ENCODE data around the gene SMIM38. TPM values are rescaled to one million over a fixed set of nuclear protein-coding genes. Genes with fewer than 3 reads are reported as not detected.

Gene SMIM38
- total RNA-seq, 1 donor from 2014 or later = 0.12 TPM

DNA sequence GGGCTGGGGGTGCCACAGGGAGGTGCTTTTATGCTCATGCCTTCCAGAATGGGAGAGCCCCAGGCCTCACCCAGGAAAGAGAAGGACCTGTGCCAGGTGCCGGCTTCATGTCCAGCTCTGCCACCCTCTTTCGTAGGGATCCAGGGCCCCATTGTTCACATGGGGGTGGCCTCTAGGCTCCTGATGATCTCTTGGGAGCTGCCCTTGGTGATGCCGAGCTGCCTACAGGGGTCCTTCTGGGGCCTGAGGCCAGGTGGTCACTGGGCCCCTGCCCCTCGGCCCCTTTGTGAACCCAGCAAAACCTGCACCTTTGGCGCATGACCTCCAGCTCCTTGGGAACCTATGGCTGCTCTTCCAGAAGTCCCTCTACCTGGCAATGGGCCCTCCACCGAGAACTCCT lies 41.4 kb upstream of the SMIM38 start:
- Mint-ChIP-seq H3K27ac (ENCODE audit: unreplicated experiment) (no peak overlapping the region), H3K36me3 (ENCODE audit: low read depth) (peaks cover 10% of the 10 kb centered on the region), H3K27me3 (ENCODE audit: low read depth) (peaks cover 10% of the 10 kb centered on the region), H3K4me1 (ENCODE audit: low read depth) (no peaks in the 10 kb centered on the region), H3K4me3 (ENCODE audit: unreplicated experiment) (no peak overlapping the region), H3K9me3 (ENCODE audit: low read depth) (peaks cover 13% of the 10 kb centered on the region)
- TF ChIP-seq CTCF (IDR thresholded peaks at IDR 0.05) = no peak
- peak; percentile 50 for DNase-seq (ENCODE audit: low spot score)

DNA sequence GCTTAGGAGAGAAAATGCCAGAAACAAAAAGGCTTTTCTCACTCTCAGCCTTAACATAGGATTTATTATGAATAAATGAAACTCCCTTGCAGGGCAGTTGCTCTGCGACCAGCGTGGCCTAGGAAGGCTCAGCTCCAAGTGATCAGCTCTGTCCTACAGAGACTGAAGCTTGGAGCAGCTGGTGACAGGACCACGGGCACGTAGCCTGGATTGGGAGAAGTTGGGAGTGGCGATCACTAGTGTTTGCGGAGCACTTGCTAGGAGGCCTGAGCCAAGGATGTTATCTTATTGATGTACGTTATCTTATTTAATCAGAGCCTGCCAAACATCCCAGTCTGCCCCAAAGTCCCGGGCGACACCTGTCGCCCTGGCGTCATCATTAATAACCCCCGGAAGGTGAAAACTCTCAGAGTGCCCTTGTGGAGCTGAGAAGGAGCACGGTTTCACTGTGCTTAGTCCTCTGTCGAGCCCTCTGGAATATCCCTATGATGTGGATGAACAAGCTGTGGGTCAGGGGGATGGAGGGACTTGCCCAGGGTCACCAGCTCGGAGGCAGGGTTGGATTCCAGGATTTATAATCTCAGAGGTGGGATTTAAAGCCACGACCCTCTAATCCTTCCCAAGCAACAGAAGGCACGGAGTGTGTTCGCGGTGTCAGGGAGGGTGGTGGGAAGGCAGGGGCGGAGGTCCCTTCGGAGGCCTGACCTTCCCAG lies 40.8 kb upstream of the SMIM38 start:
- TF ChIP-seq CTCF (IDR thresholded peaks at IDR 0.05) = no peak
- DNase-seq (ENCODE audit: low spot score) = peak; percentile 59
- Mint-ChIP-seq H3K4me1 (ENCODE audit: low read depth) (no peaks in the 10 kb centered on the region), H3K9me3 (ENCODE audit: low read depth) (peaks cover 15% of the 10 kb centered on the region), H3K4me3 (ENCODE audit: unreplicated experiment) (no peak overlapping the region), H3K27me3 (ENCODE audit: low read depth) (peaks cover 7% of the 10 kb centered on the region), H3K27ac (ENCODE audit: unreplicated experiment) (no peak overlapping the region), H3K36me3 (ENCODE audit: low read depth) (peaks cover 10% of the 10 kb centered on the region)

GRCh38 chr11:69115586-69116560 lies 39.9 kb upstream of the SMIM38 start:
- H3K27ac Mint-ChIP-seq (ENCODE audit: unreplicated experiment) = no peak overlapping the region
- H3K9me3 Mint-ChIP-seq (ENCODE audit: low read depth) = peaks cover 10% of the 10 kb centered on the region
- peaks cover 5% of the 10 kb centered on the region for H3K36me3 Mint-ChIP-seq (ENCODE audit: low read depth)
- DNase-seq (ENCODE audit: low spot score) = peak; percentile 82
- H3K4me3 Mint-ChIP-seq (ENCODE audit: unreplicated experiment) = no peak overlapping the region
- no peaks in the 10 kb centered on the region for H3K4me1 Mint-ChIP-seq (ENCODE audit: low read depth)
- H3K27me3 Mint-ChIP-seq (ENCODE audit: low read depth) = peaks cover 3% of the 10 kb centered on the region
- no peak for TF ChIP-seq CTCF (IDR thresholded peaks at IDR 0.05)

- Mint-ChIP-seq H3K27ac (ENCODE audit: unreplicated experiment) (no peak overlapping the region), H3K27me3 (ENCODE audit: low read depth) (peaks cover 3% of the 10 kb centered on the region), H3K36me3 (ENCODE audit: low read depth) (peaks cover 3% of the 10 kb centered on the region), H3K9me3 (ENCODE audit: low read depth) (peaks cover 7% of the 10 kb centered on the region), H3K4me1 (ENCODE audit: low read depth) (peaks cover 2% of the 10 kb centered on the region), H3K4me3 (ENCODE audit: unreplicated experiment) (no peak overlapping the region)
- no peak for TF ChIP-seq CTCF (IDR thresholded peaks at IDR 0.05)
- peak; percentile 70 for DNase-seq (ENCODE audit: low spot score)
Measured at GRCh38 chr11:69116671-69117070, 39.1 kb upstream of the SMIM38 start.

- no peak for DNase-seq (ENCODE audit: low spot score)
- TF ChIP-seq CTCF (IDR thresholded peaks at IDR 0.05) = no peak
- peaks cover 21% of the 10 kb centered on the region for H3K4me1 Mint-ChIP-seq (ENCODE audit: low read depth)
- H3K9me3 Mint-ChIP-seq (ENCODE audit: low read depth) = peaks cover 7% of the 10 kb centered on the region
- H3K4me3 Mint-ChIP-seq (ENCODE audit: unreplicated experiment) = no peak overlapping the region
- no peaks in the 10 kb centered on the region for H3K27me3 Mint-ChIP-seq (ENCODE audit: low read depth)
- peaks cover 3% of the 10 kb centered on the region for H3K36me3 Mint-ChIP-seq (ENCODE audit: low read depth)
- H3K27ac Mint-ChIP-seq (ENCODE audit: unreplicated experiment) = no peak overlapping the region
Measured at GRCh38 chr11:69119190-69119589, 36.5 kb upstream of the SMIM38 start.

All from chondrocyte (in vitro differentiated cells).